Ishikawa (cell line): ENCODE results near the gene BCL2L11.

ENCODE experiments used
- CEBPB ChIP-seq: IDR thresholded peaks from 2 replicates; pipeline ENCODE4 v1.6.1; 2012
- CREB1 ChIP-seq: IDR thresholded peaks from 2 replicates; pipeline ENCODE4 v1.6.1; 2012; ENCODE audit warnings: low read depth
- EGR1 ChIP-seq: IDR thresholded peaks from 2 replicates; pipeline ENCODE4 v1.6.1; 2012
- EP300 ChIP-seq: IDR thresholded peaks from 2 replicates; pipeline ENCODE4 v1.6.1; 2012; ENCODE audit warnings: borderline replicate concordance
- FOXM1 ChIP-seq: IDR thresholded peaks from 2 replicates; pipeline ENCODE4 v1.6.1; 2012; ENCODE audit warnings: low read depth, borderline replicate concordance
- MAX ChIP-seq: IDR thresholded peaks from 2 replicates; pipeline ENCODE4 v1.6.1; 2012
- NFIC ChIP-seq: IDR thresholded peaks from 2 replicates; pipeline ENCODE4 v1.6.1; 2012
- RAD21 ChIP-seq: IDR thresholded peaks from 2 replicates; pipeline ENCODE4 v1.6.1; 2012; ENCODE audit warnings: low read depth
- REST ChIP-seq: IDR thresholded peaks from 2 replicates; pipeline ENCODE4 v1.6.1; 2012; ENCODE audit warnings: low read depth, mild to moderate bottlenecking
- TAF1 ChIP-seq: IDR thresholded peaks from 2 replicates; pipeline ENCODE4 v1.6.1; 2012; ENCODE audit warnings: low read depth, mild to moderate bottlenecking
- TCF12 ChIP-seq: IDR thresholded peaks from 2 replicates; pipeline ENCODE4 v1.6.1; 2012; ENCODE audit warnings: low read depth
- TEAD4 ChIP-seq: IDR thresholded peaks from 2 replicates; pipeline ENCODE4 v1.6.1; 2012
- USF1 ChIP-seq: IDR thresholded peaks from 2 replicates; pipeline ENCODE4 v1.6.1; 2012
- YY1 ChIP-seq: IDR thresholded peaks from 2 replicates; pipeline ENCODE4 v1.6.1; 2012; ENCODE audit warnings: low read depth
- ZBTB7A ChIP-seq: IDR thresholded peaks from 2 replicates; pipeline ENCODE4 v1.6.1; 2012; ENCODE audit warnings: low read depth

BCL2L11 gene

GRCh38 chr2:111117598-111118480, 2.9 kb upstream of the BCL2L11 start:
- no peak for TF ChIP-seq REST
- TF ChIP-seq CEBPB: peak; percentile 21; the same call in 1 of the 2 replicates
- TF ChIP-seq YY1: peak; percentile 34; the same call in 1 of the 2 replicates
- peak; percentile 83 for TF ChIP-seq TCF12
- TF ChIP-seq USF1: no peak; the same call in 1 of the 2 replicates
- peak; percentile 95 for TF ChIP-seq MAX
- TF ChIP-seq TEAD4: peak; percentile 76
- TF ChIP-seq NFIC: peak; percentile 80
- TF ChIP-seq FOXM1: peak; percentile 39; the same call in 1 of the 2 replicates
- peak; percentile 61; the same call in 1 of the 2 replicates for TF ChIP-seq EP300
- peak; percentile 79 for TF ChIP-seq ZBTB7A
- TF ChIP-seq EGR1: no peak

- no peak for TF ChIP-seq TCF12
- no peak for TF ChIP-seq FOXM1
- TF ChIP-seq CEBPB: no peak
- no peak for TF ChIP-seq TAF1
- no peak for TF ChIP-seq MAX
- no peak for TF ChIP-seq CREB1
- TF ChIP-seq YY1: no peak
- TF ChIP-seq RAD21: no peak
- no peak for TF ChIP-seq EGR1
- no peak for TF ChIP-seq TEAD4
These were observed 2.2 kb upstream of the BCL2L11 start for GRCh38 chr2:111118481-111118980.

- no peak for TF ChIP-seq ZBTB7A
- TF ChIP-seq USF1: no peak
- TF ChIP-seq EGR1: no peak
- no peak for TF ChIP-seq TEAD4
- TF ChIP-seq CEBPB: no peak
- no peak for TF ChIP-seq EP300
- TF ChIP-seq TAF1: no peak
- no peak for TF ChIP-seq FOXM1
- TF ChIP-seq YY1: no peak
- no peak for TF ChIP-seq TCF12
These were observed 1.5 kb upstream of the BCL2L11 start for GRCh38 chr2:111118981-111119821.

- no peak for TF ChIP-seq EGR1
- no peak for TF ChIP-seq TEAD4
- no peak; the same call in 1 of the 2 replicates for TF ChIP-seq ZBTB7A
- TF ChIP-seq NFIC: no peak
- TF ChIP-seq RAD21: no peak
- TF ChIP-seq TAF1: no peak
- TF ChIP-seq MAX: no peak
- TF ChIP-seq USF1: no peak
- no peak for TF ChIP-seq EP300
- no peak for TF ChIP-seq REST
These were observed 877 bp upstream of the BCL2L11 start for GRCh38 chr2:111119822-111120252.
